GM20431 (cell line): Measurements from ENCODE around the gene RASGRF2.

Source experiments
- in situ Hi-C: fragments of 300-500 bp; cut with MseI, MboI; formaldehyde crosslinking; loops from one replicate; pipeline ENCODE4 v1.15.0; 2020; ENCODE audit warnings: low sequenced_read_pairs; ENCODE audit not compliant: unreplicated experiment

The RASGRF2 gene

GRCh38 chr5:80978772-80979317 lies 18.7 kb downstream of the RASGRF2 start:
- in situ Hi-C loops: no loop called here

DNA sequence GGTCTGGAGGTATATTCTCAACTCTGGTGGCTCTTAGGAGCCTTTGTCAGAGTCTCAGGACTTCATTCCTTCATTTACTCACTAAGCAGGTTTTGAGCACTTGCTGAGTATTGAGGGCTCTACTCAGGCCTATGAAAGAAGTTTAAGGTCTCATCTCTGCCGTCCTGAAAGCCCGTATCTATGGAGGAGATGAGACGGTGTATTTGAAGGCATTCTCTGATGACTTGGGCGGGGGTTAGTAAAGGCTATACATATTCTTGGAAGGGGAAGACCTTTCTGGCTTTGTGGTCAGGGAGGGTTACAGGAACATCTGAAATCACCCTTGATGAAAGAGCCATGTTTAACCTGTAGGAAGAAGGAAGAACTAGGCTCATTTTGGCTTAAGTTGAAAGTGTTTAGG lies 21.9 kb downstream of the RASGRF2 start:
- in situ Hi-C loops: no loop called here

DNA sequence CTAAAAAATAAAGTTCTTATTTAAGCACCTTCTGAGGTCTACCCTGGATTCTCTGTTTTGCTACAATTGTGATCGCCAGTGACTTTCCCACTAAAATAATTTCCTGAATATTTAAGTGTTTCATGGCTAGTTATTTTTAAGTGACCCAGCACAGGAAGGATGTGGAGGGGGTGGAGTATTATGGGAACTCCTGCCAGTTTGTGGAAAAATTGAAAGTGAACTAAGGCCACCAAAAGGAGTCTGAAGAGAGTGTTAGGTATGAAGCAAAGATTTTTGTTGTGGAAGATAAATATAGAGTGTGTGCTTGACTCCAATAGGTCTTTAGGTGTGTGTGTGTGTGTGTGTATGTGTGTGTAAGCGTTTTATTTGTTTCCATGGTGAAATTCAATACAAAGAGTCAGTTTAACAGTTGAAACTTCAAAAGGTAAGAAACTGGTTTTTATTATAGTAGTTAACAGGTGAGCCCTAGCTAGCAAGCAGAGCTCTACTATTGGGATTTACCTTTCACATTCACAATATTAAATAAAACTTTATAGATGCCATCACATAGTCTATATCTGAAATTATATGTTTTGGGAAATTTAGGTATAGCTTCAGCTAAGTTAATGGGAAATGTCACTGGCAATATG lies 25.6 kb downstream of the RASGRF2 start:
- in situ Hi-C loops: no loop called here

DNA sequence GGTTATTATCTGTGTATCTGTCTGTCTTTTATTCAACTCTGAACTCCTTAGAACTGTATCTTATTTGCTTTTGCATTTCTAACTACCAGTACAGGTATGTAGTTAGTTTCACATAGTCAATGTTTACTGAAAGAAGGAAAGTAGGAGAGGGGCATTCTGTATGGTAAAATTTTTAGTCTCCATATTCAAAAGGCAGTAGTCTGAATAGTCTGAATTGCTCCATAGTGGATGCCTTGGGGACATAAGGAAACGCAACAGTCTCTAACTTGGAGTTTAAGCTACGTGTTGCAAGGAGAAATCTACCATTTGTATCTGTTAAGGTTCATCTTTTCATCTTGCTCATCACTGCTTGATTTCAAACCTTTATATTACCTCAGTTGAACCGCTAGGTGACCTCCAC lies 26.2 kb downstream of the RASGRF2 start:
- in situ Hi-C loops: no loop called here

- in situ Hi-C loops: no loop called here
Measured at GRCh38 chr5:80987078-80987766, 27.1 kb downstream of the RASGRF2 start.

- in situ Hi-C loops: no loop called here
Measured at GRCh38 chr5:80988419-80988935, 28.3 kb downstream of the RASGRF2 start.

- in situ Hi-C loops: no loop called here
Measured at GRCh38 chr5:80989883-80990282, 29.7 kb downstream of the RASGRF2 start.

DNA sequence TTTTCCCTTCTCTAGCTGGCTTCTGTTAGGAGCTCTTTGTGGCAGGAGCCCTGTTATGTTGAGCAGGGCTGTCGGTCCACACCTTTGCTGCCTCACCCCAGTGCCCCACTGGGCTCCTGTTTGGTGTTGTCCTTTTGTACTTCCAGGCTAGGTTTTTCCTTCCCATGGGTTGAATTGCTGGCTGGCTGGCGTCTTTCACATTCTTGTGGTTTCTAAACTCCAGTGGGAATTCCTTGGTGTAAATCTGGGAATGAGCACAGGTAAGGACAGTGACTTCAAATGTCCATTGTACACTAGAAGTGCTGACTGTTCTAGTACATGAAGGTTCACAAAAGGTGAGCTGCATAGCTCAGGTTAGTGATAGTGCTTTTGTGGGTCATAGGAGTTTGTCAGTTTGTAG lies 30.4 kb downstream of the RASGRF2 start:
- in situ Hi-C loops: no loop called here

- in situ Hi-C loops: no loop called here
Measured at GRCh38 chr5:80990971-80991370, 30.8 kb downstream of the RASGRF2 start.

- in situ Hi-C loops: no loop called here
Measured at GRCh38 chr5:80995908-80996307, 35.7 kb downstream of the RASGRF2 start.

GRCh38 chr5:80998590-80998979 lies 38.4 kb downstream of the RASGRF2 start:
- in situ Hi-C loops: no loop called here

DNA sequence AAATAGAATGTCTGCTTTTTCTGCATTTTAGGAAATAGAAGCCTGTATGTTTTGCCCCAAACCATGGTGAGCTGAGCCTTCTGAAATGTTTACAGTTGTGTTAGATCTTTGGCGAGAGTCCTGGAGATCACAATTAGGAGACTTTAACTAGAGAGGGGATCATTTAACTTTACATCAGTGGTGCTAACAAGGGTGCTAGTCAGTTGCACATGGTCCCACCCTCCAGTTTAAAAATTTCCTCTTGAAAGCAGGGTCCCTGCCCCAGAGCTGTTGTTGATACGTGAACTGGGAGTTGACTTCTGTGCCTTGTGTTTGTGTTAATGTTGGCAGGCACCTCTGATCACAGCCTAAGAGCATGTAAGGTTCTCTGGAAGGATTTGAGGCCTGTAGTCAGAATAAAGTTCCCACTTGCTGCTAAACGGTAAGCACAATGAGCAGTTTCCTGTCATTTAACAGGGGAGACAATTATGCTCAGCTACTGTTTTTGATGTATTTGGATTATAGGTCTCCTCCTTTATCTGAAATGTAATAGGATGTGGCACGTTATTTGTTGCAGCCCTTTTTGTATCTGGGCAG lies 43.7 kb downstream of the RASGRF2 start:
- in situ Hi-C loops: no loop called here

GRCh38 chr5:81005708-81006107 lies 45.5 kb downstream of the RASGRF2 start:
- in situ Hi-C loops: no loop called here

- in situ Hi-C loops: no loop called here
Measured at GRCh38 chr5:81006231-81006630, 46.1 kb downstream of the RASGRF2 start.

GRCh38 chr5:81006947-81007636 lies 46.9 kb downstream of the RASGRF2 start:
- in situ Hi-C loops: no loop called here

- in situ Hi-C loops: no loop called here
Measured at GRCh38 chr5:81007637-81008027, 47.5 kb downstream of the RASGRF2 start.

DNA sequence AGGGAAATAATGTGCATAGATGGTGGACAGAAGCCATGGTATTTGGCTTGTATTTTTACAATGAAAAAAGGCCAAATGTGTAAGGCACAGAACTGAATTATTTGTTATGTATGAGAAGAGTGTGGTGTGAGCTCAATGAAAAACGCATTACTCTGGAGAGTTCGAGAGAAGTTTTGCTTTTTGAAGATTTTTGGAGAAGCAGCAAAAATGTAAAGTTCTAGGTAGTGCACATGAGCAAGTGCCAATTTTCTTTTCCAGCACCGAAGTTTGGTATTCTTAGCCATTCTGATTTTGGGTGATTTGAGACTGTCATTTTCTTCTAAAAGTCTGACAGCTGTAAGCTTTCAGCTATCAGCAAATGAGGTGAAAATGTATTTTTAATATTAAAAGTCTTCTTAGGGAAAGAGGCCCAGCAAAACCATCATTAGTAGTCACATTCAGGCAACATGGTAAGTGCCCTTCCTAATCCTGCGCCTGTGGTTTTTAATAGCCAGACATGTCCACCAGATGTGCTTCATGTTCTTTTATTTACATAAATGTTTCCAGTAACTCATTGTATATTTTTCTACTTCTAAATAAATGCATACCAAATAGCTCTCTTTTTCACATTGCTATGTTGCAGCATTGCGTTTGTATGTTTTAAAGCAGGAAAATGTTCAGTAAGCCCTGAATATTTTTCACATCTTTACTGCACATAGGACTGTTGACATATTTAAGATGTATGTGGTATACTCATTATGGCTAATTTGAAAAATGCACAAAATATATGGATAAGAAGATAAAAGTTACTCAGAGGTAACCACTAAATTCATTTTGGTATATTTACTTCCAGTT lies 50.4 kb downstream of the RASGRF2 start:
- in situ Hi-C loops: no loop called here

DNA sequence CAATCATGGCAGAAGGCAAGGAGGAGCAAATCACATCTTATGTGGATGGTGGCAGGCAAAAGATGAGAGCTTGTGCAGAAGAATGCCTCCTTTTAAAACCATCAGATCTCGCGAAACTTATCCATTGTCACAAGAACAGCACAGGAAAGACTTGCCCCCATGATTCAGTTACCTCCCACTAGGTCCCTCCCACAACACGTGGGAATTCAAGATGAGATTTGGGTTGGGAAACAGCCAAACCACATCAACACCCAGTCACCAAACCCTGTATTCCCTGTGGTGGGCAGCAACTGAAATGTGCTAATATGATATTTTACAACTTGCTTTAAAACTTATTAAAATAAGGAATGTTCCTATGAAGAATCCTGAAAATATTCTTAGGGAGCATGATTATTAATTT lies 54.2 kb downstream of the RASGRF2 start:
- in situ Hi-C loops: no loop called here

DNA sequence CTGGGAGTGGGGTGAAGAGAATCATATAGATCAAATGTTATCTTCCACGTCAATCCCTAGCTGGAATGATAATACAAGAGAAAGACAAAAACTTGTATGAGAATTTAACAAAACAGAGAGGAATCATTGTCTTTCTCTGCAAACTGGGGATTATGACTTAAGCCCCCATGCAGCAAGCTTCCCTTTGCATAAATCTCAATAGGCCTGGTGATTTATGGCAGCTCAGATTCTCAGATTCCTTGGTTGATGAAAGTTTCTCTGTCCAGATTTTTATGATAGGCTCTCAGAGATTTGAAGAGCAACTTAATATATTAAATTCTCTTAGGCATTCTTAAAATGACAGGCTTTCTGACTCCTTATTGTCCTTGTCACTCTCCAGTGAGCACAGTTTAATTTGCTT lies 56.0 kb downstream of the RASGRF2 start:
- in situ Hi-C loops: no loop called here

GRCh38 chr5:81017320-81017719 lies 57.2 kb downstream of the RASGRF2 start:
- in situ Hi-C loops: no loop called here
